Measurements from ENCODE around the gene CCL4L2.
"Not testable (repeated sequence)": the region's sequence is repeated elsewhere in the genome, so short reads cannot be mapped to it uniquely, and the experiment has no call there.

- TF ChIP-seq POLR2A, CTCF (IDR thresholded peaks at IDR 0.05): not testable (repeated sequence)
Observed at GRCh38 chr17:36206486-36206821, 4.4 kb upstream of the CCL4L2 start.
